OCI-LY3 (cell line): ENCODE data around the gene RAB5B.

Source experiments
- EZH2phosphoT487 ChIP-seq: fragments of 200-600 bp; shearing (Covaris generic); IDR thresholded peaks from 2 replicates; pipeline ENCODE4 v1.6.1; 2018; ENCODE audit warnings: antibody characterized with exemption, mixed run types, low read depth
- TF ChIP-seq, protein P1 (sequence below): fragments of 200-600, 300-600 bp; sonication (generic); IDR thresholded peaks from 2 replicates; pipeline ENCODE4 v1.5.1; 2014; ENCODE audit warnings: antibody characterized with exemption, low read length, low read depth

DNA sequence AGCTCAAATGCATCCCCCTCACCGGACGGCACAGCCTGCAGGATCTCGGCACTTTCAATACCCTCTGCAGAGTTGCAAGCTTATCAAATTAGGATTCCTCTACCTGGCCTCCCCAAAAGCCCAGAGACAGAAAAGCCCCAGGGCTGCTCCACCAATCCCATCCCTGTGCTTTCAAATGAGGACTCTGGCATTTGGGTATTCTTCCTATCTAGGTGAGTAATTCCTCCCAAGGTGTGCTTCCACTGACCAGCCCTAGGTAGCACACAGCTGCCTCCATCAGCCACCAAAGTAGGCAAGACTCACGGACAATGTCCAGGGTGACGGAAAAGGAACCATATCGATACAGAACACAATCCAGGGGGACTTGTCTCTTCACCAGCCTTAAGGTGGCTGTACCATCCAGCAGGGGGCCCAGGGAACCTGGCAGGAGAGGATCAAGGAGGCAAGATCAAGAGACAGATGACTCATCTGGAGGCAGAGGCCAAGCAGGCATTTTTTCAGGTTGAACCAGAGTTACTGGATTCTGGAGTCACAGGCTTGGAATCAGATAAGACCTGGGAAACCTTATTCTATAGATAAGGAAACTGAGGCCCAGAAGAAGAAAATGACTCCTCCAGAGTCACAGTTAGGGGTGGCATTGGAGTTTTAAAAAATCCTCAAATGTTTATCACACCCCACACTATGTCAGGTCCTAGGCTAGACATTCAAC lies 17.9 kb upstream of the RAB5B start:
- TF ChIP-seq, protein P1, sequence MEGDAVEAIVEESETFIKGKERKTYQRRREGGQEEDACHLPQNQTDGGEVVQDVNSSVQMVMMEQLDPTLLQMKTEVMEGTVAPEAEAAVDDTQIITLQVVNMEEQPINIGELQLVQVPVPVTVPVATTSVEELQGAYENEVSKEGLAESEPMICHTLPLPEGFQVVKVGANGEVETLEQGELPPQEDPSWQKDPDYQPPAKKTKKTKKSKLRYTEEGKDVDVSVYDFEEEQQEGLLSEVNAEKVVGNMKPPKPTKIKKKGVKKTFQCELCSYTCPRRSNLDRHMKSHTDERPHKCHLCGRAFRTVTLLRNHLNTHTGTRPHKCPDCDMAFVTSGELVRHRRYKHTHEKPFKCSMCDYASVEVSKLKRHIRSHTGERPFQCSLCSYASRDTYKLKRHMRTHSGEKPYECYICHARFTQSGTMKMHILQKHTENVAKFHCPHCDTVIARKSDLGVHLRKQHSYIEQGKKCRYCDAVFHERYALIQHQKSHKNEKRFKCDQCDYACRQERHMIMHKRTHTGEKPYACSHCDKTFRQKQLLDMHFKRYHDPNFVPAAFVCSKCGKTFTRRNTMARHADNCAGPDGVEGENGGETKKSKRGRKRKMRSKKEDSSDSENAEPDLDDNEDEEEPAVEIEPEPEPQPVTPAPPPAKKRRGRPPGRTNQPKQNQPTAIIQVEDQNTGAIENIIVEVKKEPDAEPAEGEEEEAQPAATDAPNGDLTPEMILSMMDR, result peak; percentile 19; the same call in 1 of the 2 replicates
- TF ChIP-seq EZH2phosphoT487, result no peak
